ENCODE data around the gene COL9A2.

- no peak for TF ChIP-seq CTCF (IDR thresholded peaks at IDR 0.05)
- no peak for TF ChIP-seq POLR2A (IDR thresholded peaks at IDR 0.05)
- TF ChIP-seq EP300 (IDR thresholded peaks at IDR 0.05) = no peak
- no peak for TF ChIP-seq POLR2AphosphoS5 (IDR thresholded peaks at IDR 0.05)
Measured at GRCh38 chr1:40302475-40302874, 14.6 kb downstream of the COL9A2 start.
